Measurements from ENCODE around the gene RB1.
A peak's percentile ranks its signal among the peaks of the same experiment; 100 is the strongest.

The RB1 gene

GRCh38 chr13:48502601-48503319 is 199.2 kb downstream of the RB1 start:
- DNase-seq = no peak

DNA sequence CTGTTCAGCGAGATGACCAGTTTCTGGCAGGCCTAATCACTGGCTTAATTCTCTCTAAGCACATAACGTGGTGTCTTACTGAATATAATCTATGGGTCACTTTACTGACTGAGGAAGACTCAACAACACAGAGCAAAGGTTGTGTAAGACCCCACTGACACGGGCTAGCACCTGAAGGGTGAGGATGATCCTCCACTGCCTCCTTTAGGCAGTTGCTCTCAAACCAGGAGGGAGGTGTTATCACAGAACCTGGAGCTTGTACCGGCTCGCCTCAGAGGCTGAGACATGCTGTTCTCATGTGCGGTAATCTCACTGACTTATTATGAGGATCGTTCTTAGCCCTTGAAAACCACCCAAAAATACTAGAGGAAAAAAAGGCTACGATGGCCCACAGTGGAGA is 201.1 kb downstream of the RB1 start:
- no peak for DNase-seq

DNA sequence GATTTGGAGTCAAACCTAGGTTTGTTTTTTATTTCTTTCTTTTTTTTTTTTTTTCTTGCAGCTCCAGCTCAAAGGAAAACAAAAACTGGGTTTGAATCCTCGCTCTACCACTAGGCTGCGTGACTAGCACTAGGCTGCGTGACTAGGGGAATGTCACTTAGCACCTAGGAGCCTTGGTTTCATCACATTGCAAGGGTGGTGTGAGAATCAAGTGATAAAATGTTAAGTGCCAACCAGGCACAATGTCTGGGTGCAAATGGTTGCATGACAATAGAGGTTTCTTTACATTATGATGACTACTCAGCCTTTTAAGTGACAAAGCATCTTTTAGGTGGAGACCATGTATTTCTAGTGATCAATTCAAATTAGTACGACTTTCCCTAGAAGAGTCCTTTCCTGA is 201.5 kb downstream of the RB1 start:
- no peak for DNase-seq

GRCh38 chr13:48505597-48506091 is 202.1 kb downstream of the RB1 start:
- peak; percentile 53 for DNase-seq

- no peak for DNase-seq
Observed at GRCh38 chr13:48506092-48506701, 202.6 kb downstream of the RB1 start.

GRCh38 chr13:48507021-48507420 is 203.5 kb downstream of the RB1 start:
- DNase-seq = no peak

GRCh38 chr13:48508011-48508410 is 204.5 kb downstream of the RB1 start:
- DNase-seq = no peak

DNA sequence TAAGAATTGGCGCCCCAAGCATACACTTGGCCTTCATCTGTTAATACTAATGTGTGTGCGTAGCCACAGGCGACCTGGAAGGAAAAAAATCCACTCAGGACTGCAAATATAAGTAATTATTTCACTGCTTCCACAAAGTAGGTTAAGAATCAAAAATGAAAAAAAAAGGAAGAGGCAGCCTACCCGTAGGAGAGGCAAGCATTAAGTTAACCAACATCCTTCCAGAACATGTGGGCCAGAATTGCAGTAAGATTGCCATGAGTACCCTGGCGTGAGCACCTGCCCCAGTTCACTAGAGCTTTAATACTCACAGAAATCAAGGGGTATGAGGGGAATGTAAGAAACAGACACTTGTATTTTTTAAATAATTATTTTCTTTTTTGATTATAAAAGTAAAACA is 207.1 kb downstream of the RB1 start:
- no peak for DNase-seq

GRCh38 chr13:48511621-48512230 is 208.2 kb downstream of the RB1 start:
- DNase-seq = no peak

GRCh38 chr13:48514793-48515192 is 211.2 kb downstream of the RB1 start:
- no peak for DNase-seq

- DNase-seq = no peak
Observed at GRCh38 chr13:48515732-48516131, 212.2 kb downstream of the RB1 start.

GRCh38 chr13:48518083-48518482 is 214.5 kb downstream of the RB1 start:
- no peak for DNase-seq

GRCh38 chr13:48526286-48526685 is 222.7 kb downstream of the RB1 start:
- DNase-seq = peak; percentile 22

- DNase-seq = no peak
Observed at GRCh38 chr13:48527955-48528354, 224.4 kb downstream of the RB1 start.

GRCh38 chr13:48528720-48529119 is 225.2 kb downstream of the RB1 start:
- no peak for DNase-seq

GRCh38 chr13:48530833-48531232 is 227.3 kb downstream of the RB1 start:
- no peak for DNase-seq
